HT1080 (cell line): ENCODE measurements around the gene BECN2. TPM values are rescaled to one million over a fixed set of nuclear protein-coding genes. Genes with fewer than 3 reads are reported as not detected.

Experiments
- DNase-seq: peaks from one replicate; pipeline ENCODE4 v3.0.0-alpha.2; 2015; ENCODE audit warnings: low read depth
- polyA plus RNA-seq, 2 experiments: library from polyadenylated mRNA; depleted of rRNA; stranded (reverse); fragments of >200 nt; gene quantifications; 2 replicates each; pipeline ENCODE4 v1.2.3, GENCODE V29; 2015
- total RNA-seq: library from RNA; depleted of rRNA; stranded (reverse); fragments of >200 nt; shearing (Covaris generic); gene quantifications from 2 replicates; pipeline ENCODE4 v1.2.3, GENCODE V29; 2014; rRNA removed

The BECN2 gene
- total RNA-seq: not detected in 2 replicates
- polyA plus RNA-seq (2015; cell fraction: cytosol; rRNA removed): not detected in 2 replicates
- not detected in 2 replicates for polyA plus RNA-seq (2015; cell fraction: nucleus; rRNA removed)

DNA sequence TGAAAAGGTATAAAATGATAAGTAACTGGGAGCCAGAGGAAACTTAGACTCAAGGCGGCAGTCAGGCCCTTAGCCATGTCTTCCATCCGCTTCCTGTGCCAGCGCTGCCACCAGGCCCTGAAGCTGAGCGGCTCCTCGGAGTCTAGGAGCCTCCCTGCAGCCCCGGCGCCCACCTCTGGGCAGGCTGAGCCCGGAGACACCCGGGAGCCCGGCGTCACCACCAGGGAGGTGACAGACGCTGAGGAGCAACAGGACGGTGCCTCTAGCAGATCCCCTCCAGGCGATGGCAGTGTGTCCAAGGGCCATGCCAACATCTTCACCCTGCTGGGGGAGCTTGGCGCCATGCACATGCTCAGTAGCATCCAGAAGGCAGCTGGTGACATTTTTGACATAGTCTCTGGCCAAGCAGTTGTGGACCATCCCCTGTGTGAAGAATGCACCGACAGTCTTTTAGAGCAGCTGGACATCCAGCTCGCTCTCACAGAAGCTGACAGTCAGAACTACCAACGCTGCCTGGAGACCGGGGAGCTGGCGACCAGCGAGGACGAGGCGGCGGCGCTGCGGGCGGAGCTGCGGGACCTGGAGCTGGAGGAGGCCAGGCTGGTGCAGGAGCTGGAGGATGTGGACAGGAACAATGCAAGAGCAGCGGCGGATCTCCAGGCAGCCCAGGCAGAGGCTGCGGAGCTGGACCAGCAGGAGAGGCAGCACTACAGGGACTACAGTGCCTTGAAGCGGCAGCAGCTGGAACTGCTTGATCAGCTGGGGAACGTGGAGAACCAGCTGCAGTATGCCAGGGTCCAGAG lies at the start of gene BECN2:
BECN2 (plus strand) TSS at position 76 of the 803 bp plus-strand sequence; CDS start at position 76, 0 bp downstream.
- no peak for DNase-seq

GRCh38 chr1:241916196-241916595 lies 41.4 kb upstream of the BECN2 start:
- no peak for DNase-seq

- no peak for DNase-seq
Measured at GRCh38 chr1:241917487-241917886, 40.1 kb upstream of the BECN2 start.

GRCh38 chr1:241918879-241919278 lies 38.7 kb upstream of the BECN2 start:
- DNase-seq: peak; percentile 75

DNA sequence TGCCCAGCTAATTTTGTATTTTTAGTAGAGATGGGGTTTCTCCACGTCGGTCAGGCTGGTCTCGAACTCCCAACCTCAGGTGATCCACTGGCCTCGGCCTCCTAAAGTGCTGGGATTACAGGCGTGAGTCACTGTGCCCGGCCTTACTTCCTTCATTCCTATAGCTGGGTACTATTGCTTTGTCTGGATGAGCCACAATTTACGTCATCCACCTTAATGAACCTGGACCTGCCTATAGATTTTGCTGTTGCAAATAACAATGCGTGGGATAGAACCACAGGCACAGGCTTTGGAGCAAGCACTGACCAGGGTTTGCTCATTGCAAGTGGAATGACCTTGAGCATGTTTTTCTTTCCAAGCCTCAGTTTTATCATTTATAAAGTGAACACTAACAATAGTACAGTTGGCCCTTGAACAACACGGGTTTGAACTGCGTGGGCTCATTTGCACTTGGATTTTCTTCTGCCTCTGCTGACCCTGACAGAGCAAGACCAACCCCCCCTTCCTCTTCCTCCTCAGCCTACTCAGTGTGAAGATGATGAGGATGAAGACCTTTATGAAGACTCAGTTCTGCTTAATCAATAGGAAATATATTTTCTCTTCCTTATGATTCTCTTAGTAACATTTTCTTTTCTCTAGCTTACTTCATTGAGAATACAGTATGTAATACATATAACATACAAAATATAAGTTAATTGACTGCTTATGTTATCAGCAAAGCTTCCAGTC lies 33.3 kb upstream of the BECN2 start:
- no peak for DNase-seq

DNA sequence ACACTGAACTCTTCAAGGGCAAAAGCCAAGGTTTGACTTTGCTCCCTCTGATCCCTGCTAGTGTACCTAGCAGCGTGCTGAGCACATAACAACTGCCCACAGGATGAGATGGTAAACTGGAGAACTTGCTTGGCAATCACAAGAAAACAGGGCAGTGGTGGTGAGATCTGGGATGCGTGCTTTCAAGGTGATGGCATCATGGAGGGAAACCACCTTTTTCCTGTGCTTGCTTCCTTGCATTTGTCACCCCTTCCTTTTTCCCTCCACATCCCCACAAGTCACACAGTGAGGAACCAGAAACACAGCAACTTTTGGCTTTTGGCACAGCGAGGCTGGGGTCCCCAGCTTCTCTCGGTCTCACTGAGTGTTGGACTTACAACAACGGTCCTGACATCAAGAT lies 31.4 kb upstream of the BECN2 start:
- DNase-seq: no peak

- DNase-seq: no peak
Measured at GRCh38 chr1:241927321-241927720, 30.2 kb upstream of the BECN2 start.

- DNase-seq: no peak
Measured at GRCh38 chr1:241932845-241933244, 24.7 kb upstream of the BECN2 start.

- peak; percentile 63 for DNase-seq
Measured at GRCh38 chr1:241934201-241934848, 23.2 kb upstream of the BECN2 start.

- DNase-seq: no peak
Measured at GRCh38 chr1:241934866-241935265, 22.7 kb upstream of the BECN2 start.

- no peak for DNase-seq
Measured at GRCh38 chr1:241939798-241940197, 17.8 kb upstream of the BECN2 start.

GRCh38 chr1:241942738-241943137 lies 14.8 kb upstream of the BECN2 start:
- DNase-seq: no peak

GRCh38 chr1:241944300-241944699 lies 13.3 kb upstream of the BECN2 start:
- DNase-seq: no peak

DNA sequence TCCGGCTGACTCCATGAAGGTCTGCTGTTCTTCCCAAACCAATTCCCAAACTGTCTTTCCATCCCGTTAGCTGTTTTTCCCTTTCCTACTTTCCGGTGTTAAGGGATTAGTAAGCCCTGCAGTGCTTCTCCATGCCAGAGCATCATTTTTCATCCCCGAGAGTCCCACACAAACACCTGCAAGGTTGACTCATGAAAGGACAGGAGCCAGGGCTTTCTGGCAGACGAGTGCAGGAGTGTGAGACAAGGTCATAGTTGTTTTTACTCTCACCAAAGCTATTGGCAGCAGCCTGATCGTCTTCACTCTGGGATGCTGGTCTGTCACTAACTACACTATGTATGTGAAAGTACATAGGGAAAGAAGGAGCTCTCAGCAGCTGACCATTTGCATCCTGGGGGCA lies 10.2 kb upstream of the BECN2 start:
- no peak for DNase-seq

- DNase-seq: no peak
Measured at GRCh38 chr1:241950390-241950789, 7.2 kb upstream of the BECN2 start.

- no peak for DNase-seq
Measured at GRCh38 chr1:241962153-241962552, 4.6 kb downstream of the BECN2 start.

DNA sequence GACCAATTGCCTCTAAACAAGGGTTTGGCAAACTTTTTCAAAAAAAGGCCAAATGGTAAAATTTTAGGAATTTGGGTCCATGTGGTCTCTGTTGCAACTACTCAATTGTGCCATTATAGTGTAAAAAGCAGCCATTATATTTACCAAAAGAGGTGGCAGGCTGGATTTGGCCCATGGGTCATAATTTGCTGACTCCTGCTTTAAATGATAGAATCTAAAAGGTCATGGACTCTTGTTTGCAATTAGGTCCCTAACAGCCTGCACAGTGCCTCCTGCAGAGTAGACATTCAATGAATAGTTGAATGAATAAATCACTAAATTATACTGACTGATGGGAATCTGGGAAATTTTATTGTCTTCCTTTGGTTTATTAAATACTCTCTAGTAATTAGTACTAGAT lies 6.2 kb downstream of the BECN2 start:
- DNase-seq: no peak

DNA sequence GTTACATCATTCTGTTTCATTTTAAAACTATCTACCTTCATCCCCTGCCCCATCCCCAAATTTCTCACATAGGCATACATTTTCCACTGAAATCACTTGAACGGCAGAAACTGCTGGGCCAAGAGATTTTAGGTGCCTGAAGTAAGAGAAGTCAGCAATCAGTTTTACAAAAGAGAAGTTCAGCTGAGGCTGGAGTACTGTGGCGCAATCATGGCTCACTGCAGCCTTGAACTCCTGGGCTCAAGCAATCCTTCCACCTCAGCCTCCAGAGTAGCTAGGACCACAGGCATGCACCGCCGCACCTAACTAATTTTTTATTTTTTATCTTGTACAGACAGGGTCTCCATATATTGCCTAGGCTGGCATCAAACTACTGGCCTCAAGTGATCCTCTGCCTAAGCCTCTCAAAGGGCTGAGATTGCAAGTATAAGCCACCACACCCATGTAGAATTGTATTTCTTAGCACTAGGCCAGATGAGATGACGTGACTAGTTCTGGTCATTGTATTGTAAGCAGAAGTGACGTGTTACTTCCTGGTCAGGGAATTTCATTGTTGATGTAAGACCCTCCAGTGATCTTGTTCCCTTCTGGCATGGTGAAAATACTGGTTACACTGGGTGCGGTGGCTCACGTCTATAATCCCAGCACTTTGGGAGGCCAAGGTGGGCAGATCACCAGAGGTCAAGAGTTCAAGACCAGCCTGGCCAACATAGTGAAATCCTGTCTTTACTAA lies 7.1 kb downstream of the BECN2 start:
- no peak for DNase-seq

GRCh38 chr1:241968611-241969010 lies 11.0 kb downstream of the BECN2 start:
- DNase-seq: no peak

GRCh38 chr1:241972703-241973369 lies 15.3 kb downstream of the BECN2 start:
- peak; percentile 44 for DNase-seq

DNA sequence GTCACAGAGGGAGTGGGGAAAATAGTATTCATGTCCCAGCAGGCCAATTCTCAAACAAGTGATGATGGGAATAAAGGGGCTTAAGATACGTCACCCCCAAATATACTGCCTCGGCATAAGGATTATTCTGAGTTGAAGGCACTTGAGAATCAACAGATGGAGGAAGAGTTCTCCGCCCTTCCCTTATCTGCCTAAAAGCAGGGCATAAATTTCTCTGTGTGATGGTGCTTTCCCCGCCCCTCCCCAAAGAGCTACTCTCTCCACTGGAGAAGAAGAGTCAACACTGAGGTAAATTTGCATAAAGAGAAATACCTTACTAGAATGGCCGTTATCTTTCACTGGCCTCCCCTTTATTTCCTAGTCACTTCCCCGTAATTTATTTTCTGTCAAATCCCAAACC lies 18.7 kb downstream of the BECN2 start:
- no peak for DNase-seq
